GM21390 (cell line): Measurements from ENCODE around the gene PLXNA3.
A peak's percentile ranks its signal among the peaks of the same experiment; 100 is the strongest.
"Not testable (repeated sequence)": the region's sequence is repeated elsewhere in the genome, so short reads cannot be mapped to it uniquely, and the experiment has no call there.

Experiments
- ATAC-seq: cut with Tn5 transposase; IDR thresholded peaks from one replicate; pipeline ENCODE4 v1.9.1; 2021; ENCODE audit not compliant: unreplicated experiment

Gene PLXNA3

GRCh38 chrX:154495472-154495922 lies 37.4 kb downstream of the PLXNA3 start:
- no peak for ATAC-seq

DNA sequence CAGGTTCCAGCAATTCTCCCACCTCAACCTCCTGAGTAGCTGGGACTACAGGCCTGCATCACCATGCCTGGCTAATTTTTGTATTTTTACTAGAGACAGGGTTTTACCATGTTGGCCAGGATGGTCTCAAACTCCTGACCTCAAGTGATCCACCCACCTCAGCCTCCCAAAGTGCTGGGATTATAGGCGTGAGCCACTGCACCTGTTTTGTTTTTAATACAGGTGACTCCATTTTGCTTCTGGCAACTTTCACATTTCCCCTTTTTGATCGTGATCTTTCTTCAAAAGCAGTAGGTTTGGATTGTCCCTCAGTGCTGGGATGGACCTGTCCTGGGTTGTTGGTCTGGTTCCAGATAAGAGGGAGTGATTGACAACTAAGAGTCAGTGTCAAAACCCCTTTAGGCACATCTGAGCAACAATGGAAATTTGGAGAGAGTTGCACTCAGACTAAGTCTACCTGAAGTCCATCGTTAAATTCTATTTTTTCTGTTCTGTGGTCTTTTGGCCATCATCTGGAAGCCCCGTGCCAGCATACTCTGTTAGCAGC lies 38.6 kb downstream of the PLXNA3 start:
- not testable (repeated sequence) for ATAC-seq

DNA sequence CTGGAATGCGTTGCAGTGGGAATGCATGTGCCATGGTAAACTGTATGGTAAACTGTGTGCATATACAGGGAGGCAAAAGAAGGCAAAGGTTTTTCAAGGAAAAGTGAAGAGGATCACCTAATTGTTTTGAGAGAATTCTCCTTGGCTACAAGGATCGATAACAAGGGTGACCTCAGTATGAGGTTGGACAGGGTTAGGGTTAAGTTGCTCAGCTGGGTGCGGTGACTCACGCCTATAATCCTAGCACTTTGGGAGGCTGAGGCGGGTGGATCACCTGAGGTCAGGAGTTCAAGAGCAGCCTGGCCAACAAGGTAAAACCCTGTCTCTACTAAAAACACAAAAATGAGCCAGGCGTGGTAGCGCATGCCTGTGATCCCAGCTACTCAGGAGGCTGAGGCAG lies 43.3 kb downstream of the PLXNA3 start:
- not testable (repeated sequence) for ATAC-seq

DNA sequence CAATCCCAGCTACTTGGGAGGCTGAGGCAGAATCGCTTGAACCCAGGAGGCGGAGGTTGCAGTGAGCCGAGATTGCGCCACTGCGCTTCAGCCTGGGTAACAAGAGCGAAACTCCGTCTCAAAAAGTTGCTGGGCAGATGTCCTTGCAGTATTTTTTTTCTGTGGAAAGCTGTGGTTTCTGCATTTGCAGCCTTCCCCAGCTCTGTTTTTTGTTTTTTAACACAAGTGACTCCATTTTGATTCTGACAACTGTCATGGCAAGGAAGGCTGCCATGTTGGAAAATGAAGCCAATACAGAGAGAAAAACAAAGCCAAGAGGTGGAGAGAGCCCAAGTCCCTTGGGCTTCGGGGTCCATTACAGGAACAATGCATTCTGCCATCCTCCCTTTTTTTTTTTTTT lies 44.0 kb downstream of the PLXNA3 start:
- no peak for ATAC-seq

DNA sequence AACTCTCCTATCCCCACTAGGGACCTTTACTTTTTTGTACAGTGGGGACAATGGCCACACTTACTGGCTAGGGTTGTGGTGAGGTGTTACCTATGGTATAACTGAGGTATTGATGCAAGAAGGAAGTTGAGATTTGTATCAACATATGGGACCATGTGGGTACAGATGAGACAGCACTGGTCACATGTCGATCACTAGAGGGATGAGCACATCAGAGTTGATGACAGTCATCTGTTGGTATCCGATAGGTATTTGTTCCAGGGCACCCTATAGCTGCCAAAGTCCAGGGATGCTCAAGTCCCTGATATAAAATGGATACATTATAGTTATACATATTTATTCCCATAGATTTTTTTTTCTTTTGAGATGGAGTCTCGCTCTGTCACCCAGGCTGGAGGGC lies 44.9 kb downstream of the PLXNA3 start:
- no peak for ATAC-seq

GRCh38 chrX:154505734-154506133 lies 47.7 kb downstream of the PLXNA3 start:
- no peak for ATAC-seq

- no peak for ATAC-seq
Observed at GRCh38 chrX:154506483-154507332, 48.6 kb downstream of the PLXNA3 start.

- ATAC-seq = no peak
Observed at GRCh38 chrX:154507673-154508383, 49.7 kb downstream of the PLXNA3 start.

DNA sequence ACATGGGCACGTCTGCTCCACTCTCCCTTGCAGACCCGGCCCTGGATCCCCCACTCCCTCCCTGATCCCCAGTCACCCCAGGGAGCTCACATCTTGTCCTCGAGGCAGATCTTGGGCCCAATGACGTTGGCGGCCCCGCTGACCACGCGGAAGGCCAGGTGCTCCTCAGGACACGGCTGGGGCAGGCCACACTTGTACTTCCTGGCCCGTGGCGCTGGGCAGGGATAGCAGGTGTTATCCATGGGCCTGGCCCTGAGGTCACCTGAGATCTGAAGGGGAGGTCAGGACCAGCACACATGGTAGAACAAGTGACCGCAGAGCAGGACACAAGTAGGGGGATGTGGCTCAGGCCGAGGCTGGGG lies 50.3 kb downstream of the PLXNA3 start:
- no peak for ATAC-seq

DNA sequence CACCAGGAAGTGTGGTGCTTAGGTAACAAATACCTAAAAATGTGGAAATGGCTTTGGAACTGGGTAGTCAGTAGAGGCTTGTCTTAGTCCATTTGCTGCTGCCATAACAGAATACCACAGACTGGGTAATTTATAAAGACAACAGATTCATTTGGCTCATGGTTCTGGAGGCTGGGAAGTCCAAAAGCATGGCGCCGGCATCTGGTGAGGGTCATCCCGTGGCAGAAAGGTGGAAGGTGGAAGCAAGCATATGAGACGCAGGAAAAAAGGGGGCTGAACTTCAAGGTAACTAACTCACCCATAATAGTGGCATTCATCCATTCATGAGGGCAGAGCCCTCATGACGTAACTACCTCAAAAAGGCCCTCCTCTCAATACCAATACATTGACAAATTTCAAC lies 51.4 kb downstream of the PLXNA3 start:
- ATAC-seq = no peak

DNA sequence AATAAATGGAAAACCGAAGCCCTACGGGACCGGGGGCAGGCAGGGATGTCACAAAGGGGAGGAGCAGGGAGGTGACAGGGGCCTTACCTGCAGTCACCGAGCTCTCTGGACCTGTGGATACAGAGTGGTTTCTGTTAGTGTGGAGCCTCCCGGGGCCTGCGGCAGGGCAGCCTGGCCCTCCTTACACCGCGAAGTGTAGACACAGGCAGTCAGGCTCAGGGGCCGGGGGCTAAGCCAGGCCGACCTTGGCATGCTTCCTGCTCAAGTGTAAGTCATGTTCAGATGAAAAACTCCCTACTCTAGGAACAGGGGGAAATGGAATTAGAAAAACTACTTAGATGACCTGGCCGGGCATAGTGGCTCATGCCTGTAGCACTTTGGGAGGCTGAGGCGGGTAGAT lies 53.7 kb downstream of the PLXNA3 start:
- no peak for ATAC-seq

- ATAC-seq = no peak
Observed at GRCh38 chrX:154512879-154513553, 54.9 kb downstream of the PLXNA3 start.

DNA sequence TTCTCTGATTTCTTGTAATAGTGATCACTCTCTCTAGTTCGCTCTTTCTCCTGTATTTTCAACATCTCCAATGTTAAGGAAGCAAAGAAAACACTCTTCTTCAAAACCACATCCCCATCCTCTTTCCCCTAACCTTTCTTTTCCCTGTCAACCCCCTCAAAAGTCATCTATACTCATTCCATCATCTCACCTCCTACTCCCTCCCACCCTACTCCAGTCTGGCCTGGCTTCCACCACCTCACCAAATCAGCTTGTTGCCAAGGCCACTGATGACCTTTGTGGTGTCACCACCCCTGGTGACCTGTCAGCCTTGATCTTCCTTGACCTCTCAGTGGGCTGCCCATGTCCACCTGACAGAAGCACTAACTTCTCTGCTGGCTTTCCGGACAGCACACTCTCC lies 55.6 kb downstream of the PLXNA3 start:
- no peak for ATAC-seq

DNA sequence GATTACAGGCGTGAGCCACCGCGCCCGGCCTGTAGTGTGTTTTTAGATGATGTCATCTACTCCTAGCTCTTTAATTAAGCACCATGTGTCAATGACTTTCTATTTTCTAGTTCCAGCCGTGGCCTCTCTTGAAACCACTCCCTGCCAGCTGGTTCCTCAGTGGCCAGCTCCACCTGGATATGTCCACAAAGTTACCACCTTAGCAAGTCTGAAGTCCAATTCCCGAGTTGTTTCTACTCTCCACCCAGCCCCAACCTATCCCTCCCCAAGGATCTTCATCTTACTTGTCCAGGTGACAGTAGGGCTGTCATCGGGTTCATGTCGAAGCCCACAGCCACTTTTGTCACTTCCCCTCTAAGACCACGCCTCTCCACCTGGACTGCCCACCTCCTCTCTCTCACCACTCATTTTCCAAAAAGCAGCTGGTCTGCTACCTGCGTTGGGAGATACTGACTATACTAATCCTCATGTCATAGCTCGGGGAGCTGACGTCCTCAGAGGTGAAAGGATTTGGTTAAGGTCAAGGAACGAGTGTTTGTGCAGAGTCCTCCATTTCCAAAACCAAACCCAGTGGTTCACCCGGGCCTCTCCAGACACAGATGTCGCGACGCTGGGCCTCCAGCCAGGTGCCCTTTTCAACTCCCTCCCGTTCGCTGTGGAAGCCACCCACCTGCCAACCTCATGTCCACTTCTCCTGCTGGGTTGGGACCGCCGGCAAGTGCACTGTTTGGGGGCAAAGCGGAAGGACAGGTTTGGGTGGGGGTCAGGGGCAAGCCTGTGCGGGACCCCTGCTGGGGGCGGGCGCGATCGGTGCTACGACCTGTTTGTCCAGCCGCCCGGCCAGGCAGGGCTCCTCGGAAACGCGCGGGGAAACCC lies 57.2 kb downstream of the PLXNA3 start:
- no peak for ATAC-seq

DNA sequence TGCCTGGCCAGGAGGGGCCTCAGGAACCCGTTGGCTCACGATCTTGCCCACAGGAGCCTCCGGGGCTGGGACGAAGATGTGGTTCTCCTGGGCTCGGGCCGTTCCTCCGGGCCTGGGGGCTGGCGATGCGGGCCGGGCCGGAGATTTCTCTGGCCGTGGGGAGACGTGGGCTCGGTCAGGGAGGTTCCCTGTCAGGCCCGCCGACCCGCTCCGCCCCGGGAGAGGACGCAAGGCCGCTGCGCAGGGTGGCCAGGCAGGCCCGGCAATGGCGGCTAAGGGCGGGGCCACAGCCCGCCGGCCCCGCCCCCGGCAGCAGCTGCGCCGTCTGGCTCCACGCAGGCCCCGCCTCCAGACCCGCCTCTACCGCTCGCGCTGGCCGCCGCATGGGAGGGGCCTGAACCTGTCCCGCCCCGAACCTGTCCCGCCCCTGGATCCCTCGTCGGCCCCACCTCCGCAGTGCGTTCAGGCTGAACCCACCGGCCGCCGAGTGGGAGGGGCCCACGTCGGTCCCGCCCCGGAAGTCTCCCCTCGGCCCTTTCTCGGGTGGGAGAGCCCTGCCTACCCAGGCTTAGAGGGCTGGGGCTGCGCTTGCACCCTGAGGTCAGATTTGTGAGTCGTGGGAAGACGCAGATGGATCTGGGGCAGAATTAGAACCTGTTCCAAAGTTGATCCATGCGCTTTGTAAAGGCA lies 58.0 kb downstream of the PLXNA3 start, which contains the start of gene FAM3A:
Gene FAM3A, minus strand, starts transcription at position 267 of the 690 bp plus-strand sequence. CDS start 460 bp downstream, outside the sequence.
- ATAC-seq = peak; percentile 92

- ATAC-seq = peak; percentile 5
Observed at GRCh38 chrX:154516656-154517100, 58.6 kb downstream of the PLXNA3 start.

GRCh38 chrX:154517101-154517781 lies 59.2 kb downstream of the PLXNA3 start:
- no peak for ATAC-seq

DNA sequence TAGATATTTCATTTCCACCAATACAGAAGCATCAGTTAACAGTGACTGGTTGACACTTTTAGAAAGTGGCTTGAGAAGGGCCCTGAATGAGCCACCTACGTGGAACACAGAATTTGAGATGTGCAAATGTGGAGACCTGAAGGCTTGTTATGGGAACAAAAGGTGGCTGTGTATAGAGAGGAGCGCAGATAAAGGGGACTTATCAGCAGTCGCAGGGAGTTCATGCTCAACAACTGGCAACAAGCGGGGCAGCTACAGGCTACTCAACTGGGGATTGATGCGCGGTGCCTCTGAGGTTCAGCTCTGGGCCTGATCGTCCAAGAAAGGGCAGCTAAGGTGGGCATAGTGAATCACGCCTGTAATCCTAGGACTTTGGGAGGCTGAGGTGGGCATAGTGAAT lies 61.3 kb downstream of the PLXNA3 start:
- no peak for ATAC-seq
